GM19238 (cell line): ENCODE results near the gene ZSCAN25.
"Not testable (repeated sequence)": the region's sequence is repeated elsewhere in the genome, so short reads cannot be mapped to it uniquely, and the experiment has no call there.

ENCODE experiments used
- DNase-seq: peaks from one replicate; pipeline ENCODE4 v3.0.0; 2011; ENCODE audit warnings: low spot score; ENCODE audit not compliant: insufficient read length

ZSCAN25 gene

DNA sequence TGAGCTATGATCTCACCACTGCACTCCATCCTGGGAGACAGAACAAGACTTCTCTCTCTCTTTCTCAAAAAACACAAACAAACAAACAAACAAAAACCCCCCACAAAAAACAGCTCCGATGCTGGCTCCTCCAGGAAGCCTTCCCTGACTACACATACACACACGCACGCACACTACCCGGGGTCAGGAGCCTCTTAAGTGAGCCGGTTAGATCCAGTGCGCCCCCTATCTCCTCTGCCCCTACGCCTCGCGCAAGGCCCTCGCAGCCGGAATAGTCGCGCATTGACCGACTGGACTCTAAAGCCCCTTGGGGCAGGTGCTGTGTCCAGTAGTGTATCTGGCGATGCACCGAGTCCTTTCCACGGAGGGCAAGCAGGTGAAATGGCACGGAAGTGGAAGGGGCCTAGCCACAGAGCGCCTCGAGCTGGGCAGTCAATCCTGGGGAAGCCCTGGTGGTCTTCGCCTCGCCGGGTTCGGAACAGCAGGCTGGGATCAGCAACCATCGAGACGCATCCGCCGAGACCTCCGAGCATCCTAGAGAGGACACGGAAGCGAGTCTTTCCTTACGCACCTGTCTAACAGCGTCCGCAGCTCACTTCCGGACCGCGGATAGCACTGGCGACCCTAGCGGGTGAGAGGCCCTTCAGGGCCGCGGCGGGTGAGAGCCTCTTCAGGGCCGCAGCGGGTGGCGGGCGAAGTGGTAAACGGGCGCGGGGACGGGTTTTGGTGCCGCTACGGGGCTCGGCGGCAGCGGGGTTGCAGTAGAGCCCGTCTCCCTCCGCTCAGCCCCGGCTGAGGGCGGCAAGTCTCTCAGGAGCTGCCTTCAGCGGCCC, at the start of gene ZSCAN25:
ZSCAN25 (plus strand) TSS at position 588 of the 833 bp plus-strand sequence. CDS start 2,661 bp downstream, outside the sequence.
- peak; percentile 91 for DNase-seq

DNA sequence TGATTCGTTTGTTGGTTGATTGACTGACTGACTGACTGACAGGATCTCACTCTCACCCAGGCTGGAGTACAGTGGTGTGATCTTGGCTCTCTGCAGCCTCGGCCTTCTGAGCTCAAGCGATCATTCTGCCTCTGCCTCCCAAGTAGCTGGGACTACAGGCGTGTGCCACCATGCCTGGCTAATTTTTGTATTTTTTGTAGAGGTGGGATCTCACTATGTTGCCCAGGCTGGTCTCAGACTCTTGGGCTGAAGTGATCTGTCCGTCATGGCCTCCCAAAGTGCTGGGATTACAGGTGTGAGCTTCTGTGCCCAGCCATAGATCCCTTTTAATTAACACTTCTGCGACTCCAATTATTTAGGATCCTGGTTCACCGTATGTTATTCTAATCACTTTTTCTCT, 48.0 kb upstream of the ZSCAN25 start:
- DNase-seq, result not testable (repeated sequence)

DNA sequence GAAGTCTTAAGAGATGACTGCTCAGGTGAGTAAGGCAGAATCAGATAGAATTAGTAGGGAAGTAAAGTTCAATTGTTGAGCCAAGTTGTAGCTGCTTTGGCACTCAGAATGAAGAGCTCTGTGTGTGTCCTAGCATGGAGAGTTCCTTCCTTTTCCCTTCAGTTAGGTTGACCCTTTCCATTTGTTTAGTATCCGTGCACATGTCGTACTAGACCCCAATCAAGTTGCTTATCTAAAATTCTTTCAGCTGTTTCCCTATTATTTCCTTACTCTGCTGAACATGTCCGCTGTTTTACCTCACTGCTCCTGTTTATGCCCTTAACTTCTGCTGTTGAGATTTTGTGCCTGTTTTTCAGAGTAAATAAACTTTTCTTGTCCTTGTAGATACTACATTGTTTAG, 45.0 kb upstream of the ZSCAN25 start:
- DNase-seq, result no peak

DNA sequence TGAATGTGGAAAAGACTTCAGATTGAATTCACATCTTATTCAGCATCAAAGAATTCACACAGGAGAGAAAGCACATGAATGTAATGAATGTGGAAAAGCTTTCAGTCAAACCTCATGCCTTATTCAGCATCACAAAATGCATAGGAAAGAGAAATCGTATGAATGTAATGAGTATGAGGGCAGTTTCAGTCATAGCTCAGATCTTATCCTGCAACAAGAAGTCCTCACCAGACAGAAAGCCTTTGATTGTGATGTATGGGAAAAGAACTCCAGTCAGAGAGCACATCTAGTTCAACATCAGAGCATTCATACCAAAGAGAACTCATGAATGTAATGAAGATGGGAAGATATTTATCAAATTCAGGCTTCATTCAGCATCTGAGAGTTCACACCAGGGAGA, 43.5 kb upstream of the ZSCAN25 start:
- no peak for DNase-seq

DNA sequence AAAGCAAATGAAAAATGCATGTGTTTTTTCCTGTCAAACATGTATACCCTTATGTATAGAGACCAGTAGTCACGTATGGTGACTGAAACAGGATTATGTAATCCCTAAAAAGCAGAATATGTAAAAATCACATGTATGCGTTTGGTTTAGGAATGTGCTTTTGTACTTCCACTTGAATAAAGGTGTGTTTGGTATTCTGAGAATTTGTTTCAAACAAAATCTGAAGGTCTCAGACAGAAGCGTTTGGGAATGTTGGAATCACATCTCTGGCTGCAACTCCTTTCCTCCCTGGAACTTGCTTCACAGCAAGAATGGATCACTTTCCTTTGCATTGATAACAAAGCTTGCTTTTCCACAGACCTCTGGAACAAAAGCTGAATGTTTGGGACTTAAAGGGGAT, 40.5 kb upstream of the ZSCAN25 start:
- DNase-seq, result no peak

DNA sequence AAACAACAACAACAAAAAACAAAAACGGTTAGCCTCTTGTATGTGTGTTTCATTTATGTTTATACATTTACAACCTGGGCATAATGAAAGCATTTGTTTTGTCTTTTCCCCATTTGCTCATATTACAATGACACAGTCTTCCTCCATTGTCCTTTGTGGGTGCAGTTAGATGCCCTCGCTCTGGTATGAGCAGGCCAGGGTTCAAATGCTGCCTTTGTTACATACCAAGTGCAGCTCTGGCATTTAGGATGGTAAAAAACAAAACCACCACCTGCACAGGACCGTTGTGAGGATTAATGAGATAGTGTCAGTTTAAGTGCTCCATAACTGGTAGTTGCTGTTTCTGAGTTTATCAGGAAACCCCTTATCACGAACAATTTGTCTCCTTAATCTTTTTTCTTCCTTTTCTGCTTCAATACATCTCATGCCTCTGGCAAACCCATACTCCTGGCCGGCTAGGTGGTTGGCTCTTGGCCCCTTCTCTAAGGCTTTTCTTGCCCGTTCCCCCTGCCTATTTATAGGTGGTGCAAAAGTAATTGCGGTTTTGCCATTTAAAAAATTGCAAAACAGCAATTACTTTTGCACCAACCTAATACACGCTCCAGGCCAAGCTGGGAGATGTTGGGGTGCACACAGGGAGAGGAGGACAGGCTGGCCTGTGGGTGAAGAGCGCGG, 37.3 kb upstream of the ZSCAN25 start:
- no peak for DNase-seq

DNA sequence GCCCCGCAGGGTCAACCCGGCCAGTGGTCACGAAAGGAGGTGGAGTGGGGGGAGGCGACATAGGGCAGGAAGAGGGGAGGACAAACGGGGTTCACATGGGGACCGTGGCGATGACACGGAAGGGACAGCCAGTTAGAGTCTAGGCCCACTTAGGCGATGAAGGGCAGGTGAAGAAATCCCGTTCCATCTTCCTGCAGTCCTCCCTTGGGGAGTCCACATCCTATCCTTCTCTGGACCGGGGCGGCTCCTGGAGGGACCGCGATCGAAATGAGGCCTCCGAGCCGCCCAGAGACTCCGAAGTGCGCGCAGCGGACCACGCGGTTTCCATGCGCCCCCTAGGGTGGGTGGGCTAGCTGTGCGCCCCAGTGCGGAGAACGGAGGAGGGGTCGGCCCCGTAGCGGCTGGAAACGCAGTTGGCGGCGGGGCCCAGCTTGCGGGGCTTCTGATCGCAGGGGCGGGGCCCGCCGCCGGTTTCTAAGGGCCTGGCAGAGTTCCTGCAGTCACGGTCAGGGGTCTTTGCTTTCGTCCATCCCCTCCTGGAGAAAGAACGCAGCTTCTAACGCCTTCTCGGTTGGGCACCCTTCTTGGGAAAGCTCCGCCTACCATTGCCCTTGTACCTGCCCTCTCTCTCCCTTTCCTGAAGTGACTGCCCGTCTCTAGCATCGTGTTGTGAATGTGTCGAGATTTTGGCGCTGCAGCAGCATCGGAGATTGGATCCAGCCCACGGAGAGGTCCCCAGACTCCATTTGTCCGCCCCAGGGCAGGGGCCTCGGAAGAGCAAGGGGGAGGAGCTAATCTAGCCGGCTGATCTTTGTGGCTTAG, 36.6 kb upstream of the ZSCAN25 start:
- DNase-seq, result peak; percentile 12

DNA sequence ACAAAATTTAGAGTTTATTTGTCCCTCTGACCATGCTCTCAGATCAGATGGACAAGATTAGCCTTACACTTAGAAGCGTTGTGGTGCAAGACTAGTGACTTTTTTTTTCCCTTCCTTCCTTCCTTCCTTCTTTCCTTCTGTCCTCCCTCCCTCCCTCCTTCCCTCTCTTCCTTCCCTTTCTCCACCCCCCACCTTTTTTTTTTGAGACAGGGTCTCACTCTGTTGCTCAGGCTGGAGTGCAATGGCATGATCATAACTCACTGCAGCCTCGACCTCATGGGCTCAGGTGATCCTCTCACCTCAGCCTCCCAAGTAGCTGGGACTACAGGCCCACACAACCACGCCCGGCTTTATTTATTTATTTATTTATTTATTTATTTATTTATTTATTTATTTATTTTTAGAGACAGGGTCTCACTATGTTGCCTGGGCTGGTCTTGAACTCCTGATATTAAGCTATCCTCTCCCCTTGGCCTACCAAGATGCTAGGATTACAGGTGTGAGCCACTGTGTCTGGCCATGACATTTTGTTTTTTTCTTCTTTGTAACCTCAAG, 35.9 kb upstream of the ZSCAN25 start:
- not testable (repeated sequence) for DNase-seq

DNA sequence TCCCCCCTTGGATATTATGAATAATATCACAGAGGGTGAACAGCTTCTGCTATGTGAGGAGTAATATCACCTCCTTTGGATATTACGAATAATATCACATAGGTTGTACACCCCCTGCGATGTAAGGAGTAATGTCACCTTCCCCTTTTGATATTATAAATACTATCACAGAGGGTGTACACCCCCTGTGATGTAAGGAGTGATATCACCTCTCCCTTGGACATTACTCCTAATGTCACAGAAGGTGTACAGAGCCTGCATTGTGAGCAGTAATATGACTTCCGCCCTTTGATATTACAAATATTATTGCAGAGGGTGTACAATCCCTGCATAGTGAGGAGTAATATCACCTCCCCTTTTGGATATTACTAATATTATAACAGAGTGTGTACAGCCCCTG, 27.9 kb upstream of the ZSCAN25 start:
- DNase-seq, result no peak

DNA sequence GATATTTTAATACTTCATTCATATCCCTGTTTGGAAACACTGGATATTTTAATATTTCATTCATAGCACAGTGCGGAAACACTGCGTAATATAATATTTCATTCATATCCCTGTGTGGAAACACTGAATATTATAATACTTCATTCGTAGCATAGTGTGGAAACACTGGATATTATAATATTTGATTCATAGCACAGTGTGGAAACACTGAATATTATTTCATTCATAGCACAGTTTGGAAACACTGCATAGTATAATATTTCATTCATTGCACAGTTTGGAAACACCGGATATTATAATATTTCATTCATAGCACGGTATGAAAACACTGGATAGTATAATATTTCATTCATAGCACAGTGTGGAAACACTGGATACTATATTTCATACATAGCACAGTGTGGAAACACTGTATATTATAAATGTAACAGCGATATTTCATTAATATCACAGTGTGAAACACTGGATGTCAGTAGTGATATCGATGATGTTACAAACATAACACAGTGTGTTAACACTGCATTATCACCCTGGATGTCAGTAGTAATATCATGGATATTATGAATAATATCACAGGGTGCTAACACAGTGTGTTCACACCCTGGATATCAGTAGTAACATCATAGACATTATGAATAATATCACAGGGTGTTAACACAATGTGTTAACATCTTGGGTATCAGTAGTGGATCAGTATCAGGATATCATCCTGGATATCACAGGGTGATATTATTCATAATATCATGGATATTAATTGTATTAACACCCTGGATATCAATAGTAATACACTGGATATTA, 21.6 kb upstream of the ZSCAN25 start:
- no peak for DNase-seq

DNA sequence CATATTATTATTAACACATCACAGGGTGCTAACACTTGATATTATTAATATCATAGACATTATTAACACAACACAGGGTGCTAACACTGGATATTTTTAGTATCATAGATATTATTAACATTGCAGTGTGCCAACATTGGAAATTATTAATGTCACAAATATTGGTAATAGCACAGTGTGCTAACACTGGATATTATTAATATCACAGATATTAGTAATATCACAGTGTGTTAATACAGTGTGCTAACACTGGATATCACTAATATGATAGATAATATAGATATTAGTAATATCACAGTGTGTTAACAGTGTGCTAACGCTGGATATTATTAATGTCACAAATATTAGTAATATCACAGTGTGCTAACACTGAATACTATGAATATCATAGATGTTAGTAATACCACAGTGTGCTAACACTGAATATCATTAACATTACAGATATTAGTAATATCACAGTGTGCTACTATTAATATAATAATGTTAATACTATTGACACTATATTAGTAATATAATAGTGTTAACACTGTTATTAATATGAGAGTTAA, 20.3 kb upstream of the ZSCAN25 start:
- no peak for DNase-seq

DNA sequence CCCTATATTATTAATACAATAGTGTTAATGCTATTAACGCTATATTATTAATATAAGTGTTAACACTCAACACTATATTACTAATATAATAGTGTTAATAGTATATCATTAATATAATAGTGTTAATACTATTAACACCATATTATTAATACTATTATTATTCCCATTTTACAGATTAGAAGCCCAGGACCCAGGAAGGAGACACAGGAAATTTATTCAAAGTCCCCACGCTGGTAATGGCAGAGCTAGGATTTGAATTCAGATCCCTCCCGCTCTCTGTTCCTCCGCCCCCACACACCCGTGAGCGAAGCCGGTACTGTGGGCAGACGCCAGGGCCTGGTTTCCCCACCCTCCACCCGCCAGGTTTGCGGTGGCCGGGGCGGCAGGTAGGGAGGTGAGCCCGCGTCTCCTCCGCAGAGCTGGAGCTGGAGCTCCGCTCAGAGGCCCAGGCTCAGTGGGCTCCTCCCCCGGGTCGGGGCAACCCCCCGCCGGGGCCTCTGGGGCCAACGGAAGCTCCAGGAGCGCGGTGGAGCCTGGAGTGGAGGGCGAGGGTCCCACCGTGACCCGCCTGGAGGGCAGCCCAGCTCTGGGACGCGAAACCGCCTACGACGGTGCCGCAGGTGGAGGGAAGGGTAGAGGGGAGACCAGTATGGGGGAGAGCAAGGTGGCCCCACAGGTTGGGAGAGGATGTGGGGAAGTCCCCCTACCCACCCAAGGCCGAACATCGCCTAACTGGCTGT, 18.8 kb upstream of the ZSCAN25 start, which contains the start of gene TMEM225B:
TMEM225B (plus strand) TSS at position 506 of the 740 bp plus-strand sequence. CDS start 6,122 bp downstream, outside the sequence.
- no peak for DNase-seq

DNA sequence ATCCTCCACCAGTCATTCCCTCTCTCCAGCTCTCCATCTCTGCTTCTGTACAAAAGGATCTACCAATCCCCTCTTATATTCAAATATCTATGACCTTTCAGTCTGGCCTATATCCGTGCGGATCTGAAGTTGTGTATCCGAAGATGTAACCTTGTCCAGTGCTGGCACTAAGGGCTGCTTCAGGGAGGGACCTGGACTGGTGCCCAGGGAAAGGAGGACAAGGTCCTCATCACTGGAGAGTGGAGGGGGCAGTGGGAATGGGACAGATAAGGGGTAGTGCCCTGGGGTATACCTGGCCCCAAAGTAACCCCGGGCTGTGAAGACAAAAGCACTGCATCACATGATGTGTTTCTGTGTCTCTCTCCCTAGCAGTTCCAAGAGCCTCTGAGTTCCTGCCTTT, 16.9 kb upstream of the ZSCAN25 start:
- DNase-seq, result no peak

DNA sequence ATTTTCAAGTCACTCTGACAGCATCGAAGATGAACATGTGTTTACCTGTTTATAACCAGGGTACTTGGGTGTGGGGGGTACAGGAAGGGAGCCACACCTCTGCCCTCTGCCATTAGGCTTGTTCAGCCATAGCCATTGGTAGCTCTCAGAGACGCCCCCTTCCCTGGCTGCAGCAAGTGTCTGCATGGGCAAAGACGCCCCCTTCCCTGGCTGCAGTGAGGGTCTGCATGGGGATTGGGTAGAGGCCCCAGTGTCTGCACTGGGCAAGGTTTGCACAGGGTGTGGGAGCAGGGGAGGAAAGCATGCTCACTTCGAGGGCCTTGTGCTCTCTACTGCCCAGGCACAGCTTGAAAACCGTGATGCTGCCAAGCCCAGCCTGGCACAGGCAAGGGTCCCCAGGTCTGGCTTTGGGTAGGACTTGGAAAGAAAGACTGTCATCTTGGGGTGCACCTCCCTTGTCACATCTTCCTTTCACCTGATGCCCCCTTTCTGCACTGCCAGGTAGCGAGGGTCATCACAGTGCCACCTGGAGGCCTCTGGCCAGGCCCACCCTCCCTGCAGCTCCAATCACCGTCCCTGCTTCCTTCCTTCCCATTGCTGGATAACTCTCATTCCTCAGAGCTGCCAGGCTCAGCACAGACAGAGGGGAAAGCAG, 15.0 kb upstream of the ZSCAN25 start:
- DNase-seq, result no peak

DNA sequence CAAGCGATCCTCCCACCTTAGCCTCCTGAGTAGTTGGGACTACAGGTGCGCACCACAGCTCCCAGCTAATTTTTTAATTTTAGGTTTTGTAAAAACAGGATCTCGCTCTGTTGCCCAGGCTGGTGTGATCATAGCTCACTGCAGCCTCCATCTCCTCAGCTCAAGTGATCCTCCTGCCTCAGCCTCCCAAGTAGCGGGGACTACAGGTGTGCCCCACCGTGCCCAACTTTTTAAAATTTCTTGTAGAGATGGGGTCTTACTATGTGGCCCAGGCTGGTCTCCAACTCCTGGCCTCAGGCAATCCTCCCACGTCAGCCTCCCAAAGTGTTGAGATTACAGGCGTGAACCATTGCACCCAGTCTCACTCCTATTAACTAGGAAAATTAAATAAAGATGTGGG, 11.2 kb upstream of the ZSCAN25 start:
- no peak for DNase-seq

DNA sequence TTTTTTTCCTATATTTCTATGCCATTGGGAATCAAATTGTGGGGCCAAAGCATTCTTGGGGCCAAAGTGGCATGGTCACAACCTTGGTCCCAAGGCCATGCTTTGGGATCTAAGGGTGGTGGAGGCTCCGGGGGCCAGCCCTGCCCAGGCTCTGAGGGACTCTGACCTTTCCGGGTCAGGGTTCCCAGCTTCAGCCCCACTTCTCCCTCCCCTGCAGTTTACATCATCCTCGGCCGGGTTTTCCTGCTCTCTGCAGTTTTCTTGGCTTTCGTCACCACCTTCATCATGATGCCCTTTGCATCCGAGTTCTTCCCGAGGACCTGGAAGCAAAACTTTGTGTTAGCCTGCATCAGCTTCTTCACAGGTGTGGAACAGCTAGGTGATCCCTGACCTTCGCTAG, 10.2 kb upstream of the ZSCAN25 start:
- no peak for DNase-seq

DNA sequence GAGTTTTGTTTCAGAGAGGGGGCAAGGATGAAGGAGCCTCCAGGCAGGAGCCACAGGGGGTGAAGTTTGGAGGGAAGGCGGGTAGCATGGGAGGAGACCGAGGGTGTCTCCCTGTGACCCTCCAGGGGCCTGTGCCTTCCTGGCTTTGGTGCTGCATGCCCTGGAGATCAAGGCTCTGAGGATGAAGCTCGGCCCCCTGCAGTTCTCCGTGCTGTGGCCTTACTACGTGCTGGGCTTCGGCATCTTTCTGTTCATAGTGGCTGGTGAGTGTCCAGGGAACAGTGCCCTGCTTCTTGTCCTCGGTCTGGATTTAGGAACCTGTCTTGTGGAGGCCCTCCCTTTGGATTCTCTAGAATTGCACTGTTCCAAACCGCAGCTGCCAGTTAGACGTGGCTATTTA, 9.2 kb upstream of the ZSCAN25 start:
- no peak for DNase-seq

DNA sequence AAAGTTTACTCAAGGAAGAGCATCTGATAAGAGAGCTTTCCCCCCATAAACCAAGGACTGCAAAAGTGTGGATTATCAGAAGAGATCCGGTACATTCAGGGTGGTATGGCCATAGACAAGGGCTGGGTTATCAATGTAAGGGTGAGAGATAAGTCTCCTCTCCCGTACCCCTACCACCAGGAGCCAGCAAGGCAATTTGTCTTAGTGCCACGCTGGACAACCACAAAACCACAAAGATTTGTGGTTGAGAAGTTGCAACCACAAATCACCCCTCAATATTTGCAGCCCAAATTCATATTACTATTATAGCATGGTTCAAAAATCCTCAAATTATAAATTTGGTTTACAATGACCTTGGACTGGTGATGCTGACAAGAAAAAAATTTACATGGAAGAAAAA, 2.3 kb upstream of the ZSCAN25 start:
- DNase-seq, result no peak

DNA sequence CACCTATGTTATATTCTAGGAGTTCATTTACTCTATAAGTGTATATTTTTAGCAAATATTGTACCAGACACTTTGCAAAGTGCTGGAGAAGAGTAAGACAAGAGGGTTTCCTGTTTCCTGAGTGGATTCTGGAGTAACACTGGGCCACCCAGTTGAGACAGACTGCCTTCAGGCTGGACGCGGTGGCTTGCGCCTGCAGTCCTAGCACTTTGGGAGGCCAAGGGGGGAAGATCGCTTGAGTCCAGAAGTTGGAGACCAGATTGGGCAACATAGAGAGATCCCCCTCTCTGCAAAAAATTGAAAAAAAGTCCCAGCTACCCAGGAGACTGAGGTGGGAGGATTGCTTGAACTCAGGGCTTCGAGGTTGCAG, 772 bp upstream of the ZSCAN25 start:
- DNase-seq, result no peak
